M059J (cell line): ENCODE data around the gene NKX1-2. TPM values are rescaled to one million over a fixed set of nuclear protein-coding genes. Genes with fewer than 3 reads are reported as not detected.
"Not testable (repeated sequence)": the region's sequence is repeated elsewhere in the genome, so short reads cannot be mapped to it uniquely, and the experiment has no call there.

ENCODE experiments used
- DNase-seq: peaks from one replicate; pipeline ENCODE4 v3.0.0-alpha.2; 2012; ENCODE audit warnings: low read depth
- total RNA-seq: library from RNA; depleted of rRNA; stranded (reverse); fragments of >200 nt; shearing (Covaris generic); gene quantifications from 2 replicates; pipeline ENCODE4 v1.2.3, GENCODE V29; 2014

Gene NKX1-2
- total RNA-seq, 1 experiment from 2014 or later, result 0.30 TPM

GRCh38 chr10:124451276-124451675 lies 1.4 kb upstream of the NKX1-2 start:
- DNase-seq, result no peak

- no peak for DNase-seq
Observed at GRCh38 chr10:124450783-124451057, 885 bp upstream of the NKX1-2 start.

GRCh38 chr10:124449170-124450011 lies 444 bp downstream of the NKX1-2 start:
- DNase-seq, result no peak

GRCh38 chr10:124448696-124449169 lies 1.1 kb downstream of the NKX1-2 start:
- no peak for DNase-seq

- DNase-seq, result no peak
Observed at GRCh38 chr10:124447751-124448466, 1.9 kb downstream of the NKX1-2 start.

- no peak for DNase-seq
Observed at GRCh38 chr10:124446830-124447750, 2.7 kb downstream of the NKX1-2 start.

- not testable (repeated sequence) for DNase-seq
Observed at GRCh38 chr10:124441694-124442093, 8.1 kb downstream of the NKX1-2 start.

GRCh38 chr10:124436191-124436638 lies 13.6 kb downstream of the NKX1-2 start:
- peak; percentile 90 for DNase-seq

GRCh38 chr10:124435683-124436082 lies 14.2 kb downstream of the NKX1-2 start:
- not testable (repeated sequence) for DNase-seq

- no peak for DNase-seq
Observed at GRCh38 chr10:124433461-124433860, 16.4 kb downstream of the NKX1-2 start.

GRCh38 chr10:124430077-124430476 lies 19.8 kb downstream of the NKX1-2 start:
- no peak for DNase-seq

GRCh38 chr10:124429576-124429975 lies 20.3 kb downstream of the NKX1-2 start:
- no peak for DNase-seq

- DNase-seq, result no peak
Observed at GRCh38 chr10:124428207-124428777, 21.5 kb downstream of the NKX1-2 start.

- DNase-seq, result no peak
Observed at GRCh38 chr10:124425227-124425962, 24.4 kb downstream of the NKX1-2 start.

- DNase-seq, result no peak
Observed at GRCh38 chr10:124423813-124424212, 26.0 kb downstream of the NKX1-2 start.

- DNase-seq, result no peak
Observed at GRCh38 chr10:124422742-124423141, 27.1 kb downstream of the NKX1-2 start.

- no peak for DNase-seq
Observed at GRCh38 chr10:124420254-124420653, 29.6 kb downstream of the NKX1-2 start.

GRCh38 chr10:124419635-124420034 lies 30.2 kb downstream of the NKX1-2 start:
- no peak for DNase-seq

GRCh38 chr10:124418726-124419501 lies 30.9 kb downstream of the NKX1-2 start, which contains the start of gene OAT:
Gene OAT (minus strand): TSS chr10:124418923. CDS start chr10:124412171, 6,752 bp downstream.
- peak; percentile 94 for DNase-seq
